Erythroblast (primary cell): ENCODE measurements around the gene MTOR.
"Not testable (repeated sequence)": the region's sequence is repeated elsewhere in the genome, so short reads cannot be mapped to it uniquely, and the experiment has no call there.

Experiments
- DNase-seq, 2 experiments: peaks; one replicate each; lab custom pipeline; 2025; lab: John Stamatoyannopoulos, UW
- GATA1 ChIP-seq: IDR thresholded peaks from 2 replicates; pipeline ENCODE4 v1.6.1; 2011; ENCODE audit warnings: low read depth, mild to moderate bottlenecking, control low read depth, low read length, moderate library complexity
- POLR2A ChIP-seq: IDR thresholded peaks from 2 replicates; pipeline ENCODE4 v1.6.1; 2011; ENCODE audit warnings: mild to moderate bottlenecking, low read length

The MTOR gene

GRCh38 chr1:11188858-11189451 is 73.4 kb downstream of the MTOR start, which contains the start of gene ANGPTL7:
Gene ANGPTL7 (plus strand): TSS chr1:11189355. CDS start chr1:11189580, 225 bp downstream.
- TF ChIP-seq GATA1 (no peak), POLR2A (no peak)
- no peak for DNase-seq

DNA sequence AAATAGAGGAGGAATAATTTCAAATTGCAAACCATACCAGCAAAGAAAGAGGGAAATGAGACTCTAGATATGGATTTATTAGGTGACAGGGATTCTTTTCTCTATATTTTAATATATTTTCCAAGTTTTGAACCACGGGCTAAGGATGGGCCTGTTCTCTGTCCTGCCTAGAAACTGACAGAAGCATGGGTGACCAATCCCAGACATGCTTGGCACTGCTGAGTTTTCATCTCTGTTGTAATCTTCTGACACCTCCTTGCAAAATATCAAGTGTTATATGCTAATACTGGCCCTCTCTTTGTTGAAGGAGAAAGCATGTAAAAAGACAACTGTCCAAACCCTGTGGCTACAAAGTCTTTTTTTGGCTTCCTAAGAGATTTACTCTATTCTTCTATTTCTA is 74.0 kb downstream of the MTOR start:
- DNase-seq = no peak
- no peak for TF ChIP-seq GATA1
- no peak for TF ChIP-seq POLR2A

DNA sequence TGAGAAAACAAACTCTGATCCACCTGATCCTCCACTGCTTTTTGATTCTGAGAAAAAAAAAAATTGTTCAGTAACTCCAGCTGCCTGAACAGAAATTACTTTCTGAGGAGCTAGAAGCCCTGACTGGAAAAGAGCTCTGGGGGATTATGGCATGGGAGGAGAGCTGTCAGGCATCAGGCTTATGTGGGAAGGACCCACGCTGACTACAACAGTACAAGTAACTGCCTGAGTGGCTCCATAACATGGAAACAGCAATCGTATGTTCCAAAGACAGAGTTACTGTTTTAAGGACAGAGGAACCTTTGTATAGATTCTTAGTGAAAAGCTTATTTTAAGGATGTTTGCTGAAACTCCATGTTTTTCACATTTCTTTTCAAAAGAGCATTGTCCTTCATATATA is 74.4 kb downstream of the MTOR start:
- TF ChIP-seq POLR2A (no peak), GATA1 (no peak)
- DNase-seq = no peak

- TF ChIP-seq GATA1 = no peak
- no peak for TF ChIP-seq POLR2A
- DNase-seq = no peak
Measured at GRCh38 chr1:11187494-11187893, 74.9 kb downstream of the MTOR start.

GRCh38 chr1:11187000-11187399 is 75.4 kb downstream of the MTOR start:
- no peak for DNase-seq

GRCh38 chr1:11184973-11185372 is 77.4 kb downstream of the MTOR start:
- TF ChIP-seq POLR2A (no peak), GATA1 (no peak)
- DNase-seq = no peak

More at GRCh38 chr1:11187000-11187399, 75.4 kb downstream of the MTOR start:
- TF ChIP-seq GATA1 = no peak
- no peak for TF ChIP-seq POLR2A

GRCh38 chr1:11182884-11183283 is 79.5 kb downstream of the MTOR start:
- no peak for DNase-seq
- TF ChIP-seq POLR2A = no peak

GRCh38 chr1:11180342-11180744 is 82.0 kb downstream of the MTOR start:
- no peak for TF ChIP-seq POLR2A
- no peak for TF ChIP-seq GATA1
- peak in 1 of 2 experiments; percentile 31 for DNase-seq

DNA sequence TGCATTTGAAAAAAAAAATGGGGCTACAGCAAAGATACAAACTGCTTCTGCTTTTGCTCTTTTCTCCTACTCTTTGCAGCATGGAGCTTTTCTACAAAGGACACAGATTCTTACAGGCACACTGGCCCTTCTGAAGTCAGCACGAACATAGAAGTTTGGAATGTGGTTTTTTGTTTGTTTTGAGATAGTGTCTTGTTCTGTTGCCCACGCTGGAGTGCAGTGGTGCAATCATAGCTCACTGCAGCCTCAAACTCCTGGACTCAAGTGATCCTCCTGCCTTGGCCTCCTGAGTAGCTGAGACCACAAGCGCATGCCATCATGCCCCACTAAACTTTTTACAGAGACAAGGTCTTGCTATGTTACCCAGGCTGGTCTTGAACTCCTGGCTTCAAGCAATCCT is 82.6 kb downstream of the MTOR start:
- DNase-seq = not testable (repeated sequence)

- TF ChIP-seq GATA1 = no peak
- TF ChIP-seq POLR2A = no peak
- no peak for DNase-seq
Measured at GRCh38 chr1:11179125-11179524, 83.2 kb downstream of the MTOR start.

GRCh38 chr1:11178021-11179015 is 84.0 kb downstream of the MTOR start:
- TF ChIP-seq GATA1 = no peak
- no peak for TF ChIP-seq POLR2A
- no peak for DNase-seq

DNA sequence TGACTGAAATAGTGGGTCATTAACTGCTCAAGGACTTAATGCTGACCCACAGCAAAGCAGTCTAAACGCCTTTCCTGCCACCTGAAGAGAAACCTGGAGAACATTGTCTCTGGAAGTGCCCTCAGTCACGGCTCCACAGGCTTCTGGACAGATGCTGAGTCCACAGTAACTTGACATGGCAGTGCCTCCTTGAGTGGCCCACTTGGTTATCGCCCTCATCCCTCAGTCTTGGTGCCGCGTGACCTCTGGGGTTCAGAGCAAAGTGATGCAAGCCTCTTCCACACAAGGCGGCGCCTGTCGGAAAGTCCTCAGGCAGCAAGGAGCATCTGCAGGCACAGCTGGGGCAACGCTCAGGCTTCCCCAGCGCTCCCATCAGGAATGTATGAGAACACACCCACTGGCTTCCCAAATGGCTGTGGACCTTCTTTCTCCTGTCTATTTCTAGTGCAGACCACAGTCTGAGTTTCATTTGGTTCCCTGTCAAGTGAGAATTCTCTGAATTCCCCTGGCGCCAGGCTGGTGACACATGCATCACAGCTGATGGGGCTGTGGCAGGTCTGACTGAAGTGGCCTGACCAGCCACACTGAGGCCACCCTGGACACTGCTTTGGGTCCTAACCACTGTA is 86.2 kb downstream of the MTOR start:
- DNase-seq = no peak
- TF ChIP-seq POLR2A (no peak), GATA1 (no peak)

- no peak for TF ChIP-seq POLR2A
- TF ChIP-seq GATA1 = no peak
- no peak for DNase-seq
Measured at GRCh38 chr1:11175461-11175860, 86.9 kb downstream of the MTOR start.

DNA sequence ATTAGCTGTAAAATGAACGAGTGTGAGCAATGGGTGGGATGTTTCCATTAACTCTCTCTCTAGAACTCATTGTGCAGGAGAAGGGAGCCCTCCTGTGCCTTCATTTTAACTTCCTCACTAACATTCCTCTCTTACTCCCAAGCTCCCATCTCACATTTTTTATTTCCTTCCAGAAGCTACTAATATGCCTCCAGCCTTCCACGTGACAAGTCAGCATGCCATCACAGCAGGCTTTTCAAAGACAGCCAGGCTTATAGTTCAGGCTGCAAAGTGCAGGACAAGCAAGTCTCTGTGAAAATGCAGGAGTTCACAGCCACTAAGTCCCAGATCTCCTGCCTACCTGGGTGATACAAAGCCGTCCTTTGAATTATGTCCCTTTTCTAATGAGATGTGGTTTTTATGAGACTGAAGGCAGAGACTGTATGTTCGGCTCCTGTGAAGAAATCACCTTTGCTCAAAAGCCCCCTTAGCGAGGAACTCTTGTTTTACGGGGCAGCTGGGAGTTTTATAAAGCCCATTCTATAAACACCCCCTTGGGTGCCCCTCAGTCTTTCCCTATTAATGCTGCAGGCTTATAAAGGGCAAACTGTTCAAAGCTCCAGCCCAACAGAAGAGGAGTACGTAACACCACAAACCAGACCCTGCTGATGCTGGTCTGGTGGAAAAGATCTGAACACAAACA is 87.9 kb downstream of the MTOR start:
- TF ChIP-seq GATA1 (no peak), POLR2A (no peak)
- DNase-seq = no peak
